C4-2B (cell line): Measurements from ENCODE around the gene ARL15.

Experiments used
- ZFX ChIP-seq: fragments of 450-650 bp; IDR thresholded peaks from 2 replicates; pipeline ENCODE4 v1.6.1; 2017
- TF ChIP-seq, protein P1 (sequence below): fragments of 450-650 bp; conservative IDR thresholded peaks from 2 replicates; pipeline ENCODE4 v1.5.1; 2017; ENCODE audit warnings: mild to moderate bottlenecking

DNA sequence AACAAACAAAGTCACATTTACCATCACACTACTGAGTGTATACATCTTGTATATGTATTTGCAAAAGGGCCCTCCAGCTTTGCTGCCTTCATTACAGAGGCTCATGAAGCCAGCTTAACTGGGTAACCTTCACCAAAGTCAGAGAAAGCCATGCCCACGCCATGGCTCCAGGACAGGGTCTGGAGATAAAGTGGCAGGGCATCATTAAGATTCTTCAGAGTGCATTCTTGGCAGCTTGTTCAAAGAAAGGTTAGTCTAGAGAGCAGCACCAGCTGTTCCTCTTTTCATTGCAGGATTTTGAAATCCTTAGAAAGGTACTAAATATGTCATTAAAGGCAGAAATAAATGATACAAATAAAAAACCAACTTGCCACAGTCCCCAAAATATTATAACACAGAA is 416.7 kb downstream of the ARL15 start:
- TF ChIP-seq, protein P1, sequence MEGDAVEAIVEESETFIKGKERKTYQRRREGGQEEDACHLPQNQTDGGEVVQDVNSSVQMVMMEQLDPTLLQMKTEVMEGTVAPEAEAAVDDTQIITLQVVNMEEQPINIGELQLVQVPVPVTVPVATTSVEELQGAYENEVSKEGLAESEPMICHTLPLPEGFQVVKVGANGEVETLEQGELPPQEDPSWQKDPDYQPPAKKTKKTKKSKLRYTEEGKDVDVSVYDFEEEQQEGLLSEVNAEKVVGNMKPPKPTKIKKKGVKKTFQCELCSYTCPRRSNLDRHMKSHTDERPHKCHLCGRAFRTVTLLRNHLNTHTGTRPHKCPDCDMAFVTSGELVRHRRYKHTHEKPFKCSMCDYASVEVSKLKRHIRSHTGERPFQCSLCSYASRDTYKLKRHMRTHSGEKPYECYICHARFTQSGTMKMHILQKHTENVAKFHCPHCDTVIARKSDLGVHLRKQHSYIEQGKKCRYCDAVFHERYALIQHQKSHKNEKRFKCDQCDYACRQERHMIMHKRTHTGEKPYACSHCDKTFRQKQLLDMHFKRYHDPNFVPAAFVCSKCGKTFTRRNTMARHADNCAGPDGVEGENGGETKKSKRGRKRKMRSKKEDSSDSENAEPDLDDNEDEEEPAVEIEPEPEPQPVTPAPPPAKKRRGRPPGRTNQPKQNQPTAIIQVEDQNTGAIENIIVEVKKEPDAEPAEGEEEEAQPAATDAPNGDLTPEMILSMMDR, result no peak
- TF ChIP-seq ZFX, result no peak
